Endothelial cell of umbilical vein (primary cell): Measurements from ENCODE around the gene TYRP1. TPM values are rescaled to one million over a fixed set of nuclear protein-coding genes. Genes with fewer than 3 reads are reported as not detected.

ENCODE experiments used
- BruUV-seq: library from RNA; stranded (reverse); fragments of 400-500 nt; replicated peaks from 2 replicates; lab custom pipeline; 2021; lab: Mats Ljungman, UMichigan
- CTCF ChIA-PET: fragments of 300-600, 350-600 bp; sonication (Branson Sonifier 250); formaldehyde crosslinking; loops from one replicate; lab custom pipeline; 2021; ENCODE audit warnings: antibody characterized with exemption, inconsistent platforms; lab: Charles Lee
- POLR2A ChIA-PET: fragments of 300-600, 350-600 bp; sonication (Branson Sonifier 250); formaldehyde crosslinking; loops from one replicate; lab custom pipeline; 2021; ENCODE audit warnings: antibody characterized with exemption, inconsistent platforms; lab: Charles Lee
- DNase-seq: peaks from one replicate; pipeline ENCODE4 v3.0.0-alpha.2; 2011; ENCODE audit warnings: low read depth, low spot score
- FAIRE-seq: peaks from 2 replicates; lab custom pipeline; 2011; peaks lifted over from hg19 to GRCh38; lab: Jason Lieb, UNC
- H2AFZ ChIP-seq: 2 replicates; pipeline ENCODE4 v1.6.0; 2012; ENCODE audit warnings: low read depth, low read length, control low read depth, inconsistent platforms
- H3K27ac ChIP-seq: 2 replicates; pipeline ENCODE4 v1.5.1; 2011; ENCODE audit warnings: low read depth, mild to moderate bottlenecking, control low read depth, low read length, moderate library complexity; ENCODE audit not compliant: insufficient read depth
- H3K27me3 ChIP-seq, 2 experiments: 2 replicates each; pipeline versions ENCODE4 v1.6.0 to v1.6.1; 2011; ENCODE audit warnings: low read length in 2 of 2, mixed read lengths in 1 of 2; ENCODE audit not compliant: control insufficient read depth in 2 of 2, insufficient read depth in 2 of 2
- H3K36me3 ChIP-seq, 2 experiments: 2 replicates in 1 of 2; 3 replicates in 1 of 2; pipeline ENCODE4 v1.5.1; 2011; ENCODE audit warnings: low read length in 2 of 2, mild to moderate bottlenecking in 1 of 2, moderate library complexity in 1 of 2; ENCODE audit not compliant: control insufficient read depth in 2 of 2, insufficient read depth in 2 of 2; ENCODE audit errors: extremely low read depth in 1 of 2
- H3K4me1 ChIP-seq: 3 replicates; pipeline ENCODE4 v1.5.1; 2011; ENCODE audit warnings: mild to moderate bottlenecking, low read length; ENCODE audit not compliant: control insufficient read depth, insufficient read depth; ENCODE audit errors: extremely low read depth
- H3K4me2 ChIP-seq: 2 replicates; pipeline ENCODE4 v1.6.1; 2011; ENCODE audit warnings: low read length, control low read depth, mixed read lengths; ENCODE audit not compliant: insufficient read depth
- H3K4me3 ChIP-seq, 3 experiments: fragments of 200-600 bp in 1 of 3; sonication (generic), shearing (Covaris generic) in 1 of 3; replicated peaks in 1 of 3; 2 replicates each; pipeline ENCODE4 v1.5.1; 2011 to 2016; ENCODE audit warnings: control low read depth in 3 of 3, low read length in 3 of 3, mild to moderate bottlenecking in 2 of 3, inconsistent platforms in 1 of 3, low read depth in 1 of 3, moderate library complexity in 1 of 3; ENCODE audit not compliant: insufficient read depth in 1 of 3
- H3K79me2 ChIP-seq: 2 replicates; pipeline ENCODE4 v1.6.0; 2012; ENCODE audit warnings: low read length, inconsistent platforms; ENCODE audit not compliant: control insufficient read depth, insufficient read depth
- H3K9ac ChIP-seq: replicated peaks from 2 replicates; pipeline ENCODE3; 2011; ENCODE audit warnings: low read length, control low read depth; ENCODE audit not compliant: insufficient read depth; ENCODE audit errors: extremely low read depth
- H3K9me1 ChIP-seq: replicated peaks from 3 replicates; pipeline ENCODE4 v1.6.0; 2011; ENCODE audit warnings: mild to moderate bottlenecking, low read length; ENCODE audit not compliant: control insufficient read depth, insufficient read depth; ENCODE audit errors: extremely low read depth
- H3K9me3 ChIP-seq: replicated peaks from 2 replicates; pipeline ENCODE4 v1.5.1; 2012; ENCODE audit warnings: low read length, inconsistent platforms; ENCODE audit not compliant: control insufficient read depth, insufficient read depth
- H4K20me1 ChIP-seq: replicated peaks from 2 replicates; pipeline ENCODE3; 2011; ENCODE audit warnings: mild to moderate bottlenecking, low read length; ENCODE audit not compliant: control insufficient read depth, insufficient read depth; ENCODE audit errors: extremely low read depth
- EZH2 ChIP-seq: IDR thresholded peaks from 2 replicates; pipeline ENCODE4 v1.6.1; 2012; ENCODE audit warnings: borderline replicate concordance, low read depth, mild to moderate bottlenecking, moderate library complexity, low read length, inconsistent platforms; ENCODE audit not compliant: severe bottlenecking
- FOS ChIP-seq: IDR thresholded peaks from 2 replicates; pipeline ENCODE4 v1.6.1; 2011; ENCODE audit warnings: mild to moderate bottlenecking, low read length, moderate library complexity, borderline replicate concordance; ENCODE audit not compliant: insufficient read depth
- GATA2 ChIP-seq: IDR thresholded peaks from 2 replicates; pipeline ENCODE4 v1.7.0; 2011; ENCODE audit warnings: low read depth, mild to moderate bottlenecking, moderate library complexity, mixed read lengths, low read length; ENCODE audit not compliant: insufficient read length, insufficient read depth
- JUN ChIP-seq: IDR thresholded peaks from 2 replicates; pipeline ENCODE4 v1.6.1; 2011; ENCODE audit warnings: borderline replicate concordance, low read depth; ENCODE audit not compliant: insufficient read length, insufficient read depth
- MYC ChIP-seq: IDR thresholded peaks from one replicate; pipeline ENCODE4 v1.6.1; 2011; ENCODE audit warnings: mild to moderate bottlenecking, low read depth, low read length
- POLR2A ChIP-seq: IDR thresholded peaks from 2 replicates; pipeline ENCODE4 v1.6.1; 2012; ENCODE audit warnings: low read depth, mild to moderate bottlenecking, control low read depth, low read length
- POLR2AphosphoS5 ChIP-seq: IDR thresholded peaks from 2 replicates; pipeline ENCODE4 v1.6.1; 2012; ENCODE audit warnings: low read depth, mild to moderate bottlenecking, control low read depth, low read length, moderate library complexity; ENCODE audit not compliant: insufficient read depth
- dilution Hi-C: fragments of 300-500 bp; cut with MboI; formaldehyde crosslinking; loops from one replicate; pipeline ENCODE4 v1.15.0; 2019; ENCODE audit warnings: low sequenced_read_pairs; ENCODE audit not compliant: extremely low pct_ligation_motif_present
- intact Hi-C: fragments of 100-400 bp; cut with micrococcal nuclease; formaldehyde crosslinking; loops from one replicate; pipeline ENCODE4 v1.10.0; 2022
- polyA plus RNA-seq, 4 experiments: library from polyadenylated mRNA; depleted of rRNA in 3 of 4; stranded (reverse) in 3 of 4; unstranded in 1 of 4; fragments of >200 nt; gene quantifications; 2 replicates each; pipeline versions ENCODE4 v1.2.1 to v1.2.3, GENCODE V29; 2011 to 2012; ENCODE audit warnings: missing spikeins in 1 of 4
- total RNA-seq: library from RNA; stranded (reverse); gene quantifications from 2 replicates; pipeline ENCODE4 v1.2.3, GENCODE V29; 2021
- TF ChIP-seq, protein P1 (sequence below): IDR thresholded peaks from 2 replicates; pipeline ENCODE4 v1.6.1; 2011; ENCODE audit not compliant: insufficient read depth, insufficient read length
- TF ChIP-seq, protein P2 (sequence below), 2 donors: IDR thresholded peaks; 1 replicate in 1 of 2; 2 replicates in 1 of 2; pipeline ENCODE4 v1.5.1; 2011; ENCODE audit warnings: low read length in 2 of 2, mild to moderate bottlenecking in 2 of 2, moderate library complexity in 2 of 2, control low read depth in 1 of 2, inconsistent platforms in 1 of 2, low read depth in 1 of 2; ENCODE audit not compliant: insufficient read depth in 1 of 2; ENCODE audit errors: extremely low read depth in 1 of 2

Gene TYRP1
- total and polyA plus RNA-seq, 2 donors (not counting 3 experiments of a cell fraction or from before 2014, with no cell fraction given) = 0.63 TPM; not detected in 1

DNA sequence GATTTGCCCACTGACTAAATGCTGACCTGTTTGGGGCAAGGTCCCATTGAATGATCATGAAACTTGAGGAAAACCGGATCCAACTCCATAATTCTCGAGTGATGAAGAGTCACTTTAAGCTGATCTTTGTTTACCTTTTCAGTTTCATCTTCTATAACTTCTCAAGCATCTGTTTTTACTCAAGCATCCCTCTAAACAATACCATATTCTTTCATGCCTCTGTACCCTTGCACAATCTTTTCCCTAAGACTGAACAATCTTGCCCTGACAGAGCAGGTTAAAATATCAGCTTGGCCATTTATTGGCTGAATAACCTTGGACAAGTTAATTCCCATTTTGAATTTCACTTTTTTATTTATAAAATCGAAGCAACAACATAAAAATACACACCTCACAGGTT is 39.8 kb downstream of the TYRP1 start:
- no peaks in the 10 kb centered on the region for H3K9me1 ChIP-seq
- no peak for TF ChIP-seq EZH2
- no peak for TF ChIP-seq POLR2A
- TF ChIP-seq, protein P1, sequence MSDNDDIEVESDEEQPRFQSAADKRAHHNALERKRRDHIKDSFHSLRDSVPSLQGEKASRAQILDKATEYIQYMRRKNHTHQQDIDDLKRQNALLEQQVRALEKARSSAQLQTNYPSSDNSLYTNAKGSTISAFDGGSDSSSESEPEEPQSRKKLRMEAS = no peak
- TF ChIP-seq POLR2AphosphoS5 = no peak
- no peak for TF ChIP-seq GATA2
- no peak for TF ChIP-seq MYC
- TF ChIP-seq FOS = no peak
- TF ChIP-seq JUN = no peak
- TF ChIP-seq, protein P2, sequence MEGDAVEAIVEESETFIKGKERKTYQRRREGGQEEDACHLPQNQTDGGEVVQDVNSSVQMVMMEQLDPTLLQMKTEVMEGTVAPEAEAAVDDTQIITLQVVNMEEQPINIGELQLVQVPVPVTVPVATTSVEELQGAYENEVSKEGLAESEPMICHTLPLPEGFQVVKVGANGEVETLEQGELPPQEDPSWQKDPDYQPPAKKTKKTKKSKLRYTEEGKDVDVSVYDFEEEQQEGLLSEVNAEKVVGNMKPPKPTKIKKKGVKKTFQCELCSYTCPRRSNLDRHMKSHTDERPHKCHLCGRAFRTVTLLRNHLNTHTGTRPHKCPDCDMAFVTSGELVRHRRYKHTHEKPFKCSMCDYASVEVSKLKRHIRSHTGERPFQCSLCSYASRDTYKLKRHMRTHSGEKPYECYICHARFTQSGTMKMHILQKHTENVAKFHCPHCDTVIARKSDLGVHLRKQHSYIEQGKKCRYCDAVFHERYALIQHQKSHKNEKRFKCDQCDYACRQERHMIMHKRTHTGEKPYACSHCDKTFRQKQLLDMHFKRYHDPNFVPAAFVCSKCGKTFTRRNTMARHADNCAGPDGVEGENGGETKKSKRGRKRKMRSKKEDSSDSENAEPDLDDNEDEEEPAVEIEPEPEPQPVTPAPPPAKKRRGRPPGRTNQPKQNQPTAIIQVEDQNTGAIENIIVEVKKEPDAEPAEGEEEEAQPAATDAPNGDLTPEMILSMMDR (IDR thresholded peaks at IDR 0.05; ENCODE audit: extremely low read depth in 1 of 2, insufficient read depth in 1 of 2, low read depth in 1 of 2, low read length in 2 of 2) = no peak
- intact Hi-C loops = no loop called here
- H3K4me2 ChIP-seq = no peak overlapping the region
- POLR2A ChIA-PET = no interaction called here
- no peak overlapping the region for H2AFZ ChIP-seq
- H3K4me3 ChIP-seq = no peak overlapping the region
- no peak for FAIRE-seq
- no TSS peak for BruUV-seq
- no peak overlapping the region for H3K27ac ChIP-seq
- CTCF ChIA-PET = interaction anchor here (0.7 kb wide), 1 partner anchor 152 kb away, joined by 3 read pairs; no protein-coding TSS in a partner anchor
- DNase-seq = no peak
- no peak overlapping the region for H3K9ac ChIP-seq
- peaks cover 4% of the 10 kb centered on the region for H3K4me1 ChIP-seq
- H3K9me3 ChIP-seq = no peaks in the 10 kb centered on the region
- no peaks in the 10 kb centered on the region for H4K20me1 ChIP-seq
- no peaks in the 10 kb centered on the region for H3K79me2 ChIP-seq
- H3K36me3 ChIP-seq = no peaks in the 10 kb centered on the region
- dilution Hi-C loops = no loop called here
- H3K27me3 ChIP-seq = no peaks in the 10 kb centered on the region
